ENCODE data around the gene HMGCL. TPM values are rescaled to one million over a fixed set of nuclear protein-coding genes. Genes with fewer than 3 reads are reported as not detected.

The HMGCL gene
- total RNA-seq, 1 experiment from 2014 or later: 23.1 TPM

- CTCF ChIA-PET: interaction anchor here (1.0 kb wide), 1 partner anchor 53 kb away, joined by 4 read pairs; no protein-coding TSS in a partner anchor
- DNase-seq: no peak
- Mint-ChIP-seq H3K4me1 (ENCODE audit: low read depth, unreplicated experiment) (no peaks in the 10 kb centered on the region), H3K36me3 (ENCODE audit: insufficient read depth, unreplicated experiment) (peaks cover 17% of the 10 kb centered on the region), H3K27me3 (ENCODE audit: unreplicated experiment) (no peaks in the 10 kb centered on the region), H3K27ac (ENCODE audit: unreplicated experiment) (peak overlapping the region; percentile 81), H3K9me3 (ENCODE audit: low read depth, unreplicated experiment) (no peaks in the 10 kb centered on the region), H3K4me3 (ENCODE audit: low read depth, unreplicated experiment) (peak overlapping the region; percentile 85)
- intact Hi-C loops (cut with micrococcal nuclease; ENCODE audit: unreplicated experiment): no loop called here
- TF ChIP-seq, protein P1, sequence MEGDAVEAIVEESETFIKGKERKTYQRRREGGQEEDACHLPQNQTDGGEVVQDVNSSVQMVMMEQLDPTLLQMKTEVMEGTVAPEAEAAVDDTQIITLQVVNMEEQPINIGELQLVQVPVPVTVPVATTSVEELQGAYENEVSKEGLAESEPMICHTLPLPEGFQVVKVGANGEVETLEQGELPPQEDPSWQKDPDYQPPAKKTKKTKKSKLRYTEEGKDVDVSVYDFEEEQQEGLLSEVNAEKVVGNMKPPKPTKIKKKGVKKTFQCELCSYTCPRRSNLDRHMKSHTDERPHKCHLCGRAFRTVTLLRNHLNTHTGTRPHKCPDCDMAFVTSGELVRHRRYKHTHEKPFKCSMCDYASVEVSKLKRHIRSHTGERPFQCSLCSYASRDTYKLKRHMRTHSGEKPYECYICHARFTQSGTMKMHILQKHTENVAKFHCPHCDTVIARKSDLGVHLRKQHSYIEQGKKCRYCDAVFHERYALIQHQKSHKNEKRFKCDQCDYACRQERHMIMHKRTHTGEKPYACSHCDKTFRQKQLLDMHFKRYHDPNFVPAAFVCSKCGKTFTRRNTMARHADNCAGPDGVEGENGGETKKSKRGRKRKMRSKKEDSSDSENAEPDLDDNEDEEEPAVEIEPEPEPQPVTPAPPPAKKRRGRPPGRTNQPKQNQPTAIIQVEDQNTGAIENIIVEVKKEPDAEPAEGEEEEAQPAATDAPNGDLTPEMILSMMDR (IDR thresholded peaks at IDR 0.05; ENCODE audit: unreplicated experiment): no peak
- BruUV-seq (replicated peaks): TSS peak; percentile 78
Measured at GRCh38 chr1:23824711-23825075, 536 bp downstream of the HMGCL start.

DNA sequence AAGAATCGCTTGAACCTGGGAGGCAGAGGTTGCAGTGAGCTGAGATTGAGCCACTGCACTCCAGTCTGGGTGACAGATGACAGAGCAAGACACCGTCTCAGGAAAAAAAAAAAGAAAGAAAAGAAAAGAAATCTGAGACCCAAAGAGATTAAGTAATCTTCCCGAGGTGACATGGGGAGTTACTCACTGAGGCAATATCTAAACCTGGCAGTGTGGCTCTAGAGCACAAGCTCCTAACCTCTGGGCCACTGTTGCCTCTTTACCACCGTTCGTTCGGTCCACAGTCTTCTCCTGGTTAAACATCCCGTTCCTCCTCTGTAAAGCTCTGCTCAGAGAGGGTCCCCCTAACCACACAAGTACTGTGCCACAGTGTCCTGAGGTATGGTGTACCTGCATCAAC is 1.5 kb downstream of the HMGCL start:
- no peak overlapping the region for H3K27ac Mint-ChIP-seq (ENCODE audit: unreplicated experiment)
- H3K4me3 Mint-ChIP-seq (ENCODE audit: low read depth, unreplicated experiment): no peak overlapping the region
- H3K27me3 Mint-ChIP-seq (ENCODE audit: unreplicated experiment): no peaks in the 10 kb centered on the region
- H3K9me3 Mint-ChIP-seq (ENCODE audit: low read depth, unreplicated experiment): no peaks in the 10 kb centered on the region
- TF ChIP-seq, protein P1 (IDR thresholded peaks at IDR 0.05; ENCODE audit: unreplicated experiment): no peak
- CTCF ChIA-PET: no interaction called here
- no TSS peak for BruUV-seq (replicated peaks)
- H3K36me3 Mint-ChIP-seq (ENCODE audit: insufficient read depth, unreplicated experiment): peaks cover 17% of the 10 kb centered on the region
- intact Hi-C loops (cut with micrococcal nuclease; ENCODE audit: unreplicated experiment): no loop called here
- no peaks in the 10 kb centered on the region for H3K4me1 Mint-ChIP-seq (ENCODE audit: low read depth, unreplicated experiment)
- no peak for DNase-seq

DNA sequence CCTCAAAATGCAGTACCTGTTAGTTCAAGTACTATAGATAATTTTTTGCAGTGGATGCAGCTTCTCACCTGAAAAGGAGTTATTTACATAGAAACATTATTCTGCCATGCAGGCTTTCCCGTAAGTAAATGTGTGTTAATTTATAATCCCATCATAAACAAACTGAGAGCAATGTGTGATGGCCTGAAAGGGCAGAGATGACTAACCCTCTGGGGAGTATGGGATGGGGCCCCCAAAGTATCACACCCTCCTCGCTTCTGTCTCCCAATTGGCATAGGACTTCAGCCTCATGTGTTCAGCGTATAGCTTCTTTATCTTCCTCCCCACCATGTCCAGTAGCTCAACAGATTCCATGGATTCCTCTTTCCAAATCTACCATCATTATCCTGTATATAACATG is 7.6 kb downstream of the HMGCL start:
- Mint-ChIP-seq H3K36me3 (ENCODE audit: insufficient read depth, unreplicated experiment) (no peaks in the 10 kb centered on the region), H3K27ac (ENCODE audit: unreplicated experiment) (no peak overlapping the region), H3K4me1 (ENCODE audit: low read depth, unreplicated experiment) (no peaks in the 10 kb centered on the region), H3K4me3 (ENCODE audit: low read depth, unreplicated experiment) (no peak overlapping the region), H3K9me3 (ENCODE audit: low read depth, unreplicated experiment) (no peaks in the 10 kb centered on the region), H3K27me3 (ENCODE audit: unreplicated experiment) (no peaks in the 10 kb centered on the region)
- CTCF ChIA-PET: no interaction called here
- BruUV-seq (replicated peaks): no TSS peak
- TF ChIP-seq, protein P1 (IDR thresholded peaks at IDR 0.05; ENCODE audit: unreplicated experiment): no peak
- intact Hi-C loops (cut with micrococcal nuclease; ENCODE audit: unreplicated experiment): loop anchor here (10.0 kb wide), 1 partner anchor 47 kb away; the partner anchor contains the start of gene FUCA1
- no peak for DNase-seq

DNA sequence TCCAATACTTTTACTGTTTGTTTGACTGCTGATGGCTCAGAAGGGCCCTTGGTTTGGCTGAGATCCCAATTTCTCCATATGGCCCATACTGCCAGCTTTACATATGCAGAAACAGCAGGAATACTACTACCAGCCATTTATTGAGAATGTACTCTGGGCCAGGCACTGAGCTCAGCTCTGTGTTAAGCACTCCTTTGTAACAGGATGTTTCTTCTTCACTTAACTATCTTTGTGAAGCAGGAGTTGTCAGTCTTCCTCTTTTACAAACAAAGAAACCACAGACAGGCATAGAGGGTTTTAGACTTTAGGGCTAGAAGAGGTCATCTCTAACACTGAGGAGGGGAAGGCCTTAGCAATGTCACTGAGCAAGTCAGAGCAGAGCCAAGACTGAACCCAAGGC is 8.3 kb downstream of the HMGCL start:
- Mint-ChIP-seq H3K27ac (ENCODE audit: unreplicated experiment) (no peak overlapping the region), H3K4me3 (ENCODE audit: low read depth, unreplicated experiment) (no peak overlapping the region), H3K9me3 (ENCODE audit: low read depth, unreplicated experiment) (no peaks in the 10 kb centered on the region), H3K36me3 (ENCODE audit: insufficient read depth, unreplicated experiment) (no peaks in the 10 kb centered on the region), H3K27me3 (ENCODE audit: unreplicated experiment) (no peaks in the 10 kb centered on the region), H3K4me1 (ENCODE audit: low read depth, unreplicated experiment) (no peaks in the 10 kb centered on the region)
- TF ChIP-seq, protein P1 (IDR thresholded peaks at IDR 0.05; ENCODE audit: unreplicated experiment): no peak
- no peak for DNase-seq
- CTCF ChIA-PET: no interaction called here
- BruUV-seq (replicated peaks): no TSS peak
- intact Hi-C loops (cut with micrococcal nuclease; ENCODE audit: unreplicated experiment): loop anchor here (10.0 kb wide), 1 partner anchor 48 kb away; the partner anchor contains the start of gene FUCA1

All from Calu3 (cell line).